Measurements from ENCODE around the gene FUT8. TPM values are rescaled to one million over a fixed set of nuclear protein-coding genes. Genes with fewer than 3 reads are reported as not detected.
"Not testable (repeated sequence)": the region's sequence is repeated elsewhere in the genome, so short reads cannot be mapped to it uniquely, and the experiment has no call there.

The FUT8 gene
- total RNA-seq, 1 experiment from 2014 or later = 42.3 TPM

DNA sequence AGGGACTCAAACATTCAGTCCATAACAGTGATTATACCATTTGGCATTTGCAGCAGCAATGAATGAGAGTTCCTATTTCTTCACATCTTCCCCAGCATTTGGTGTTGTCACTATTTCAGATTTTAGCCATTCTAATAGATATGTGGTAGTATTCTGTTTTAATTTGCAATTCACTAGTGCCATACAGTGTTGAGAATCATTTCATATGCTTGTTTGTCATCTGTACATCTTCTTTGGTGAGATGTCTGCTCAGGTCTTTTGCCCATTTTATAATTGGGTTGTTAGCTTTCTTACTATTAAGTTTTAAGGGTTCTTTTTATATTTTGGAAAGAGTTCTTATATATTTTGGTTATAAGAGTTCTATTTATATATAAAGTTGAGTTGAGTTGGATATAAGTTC, 276.5 kb downstream of the FUT8 start:
- no peak overlapping the region for H3K9ac ChIP-seq (ENCODE audit: low read length)
- CTCF ChIA-PET = no interaction called here
- POLR2A ChIA-PET = no interaction called here

DNA sequence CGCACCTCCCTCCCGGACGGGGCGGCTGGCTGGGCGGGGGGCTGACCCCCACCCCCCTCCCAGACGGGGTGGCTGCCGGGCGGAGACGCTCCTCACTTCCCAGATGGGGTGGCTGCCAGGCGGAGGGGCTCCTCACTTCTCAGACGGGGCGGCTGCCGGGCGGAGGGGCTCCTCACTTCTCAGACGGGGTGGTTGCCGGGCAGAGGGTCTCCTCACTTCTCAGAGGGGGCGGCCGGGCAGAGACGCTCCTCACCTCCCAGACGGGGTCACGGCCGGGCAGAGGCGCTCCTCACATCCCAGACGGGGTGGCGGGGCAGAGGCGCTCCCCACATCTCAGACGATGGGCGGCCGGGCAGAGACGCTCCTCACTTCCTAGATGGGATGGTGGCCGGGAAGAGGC, 280.0 kb downstream of the FUT8 start:
- DNase-seq (ENCODE audit: low read depth, low spot score); H3K36me3 ChIP-seq (ENCODE audit: control insufficient read depth in 1 of 2, insufficient read depth in 2 of 2, low read length in 2 of 2); H3K4me1 ChIP-seq (ENCODE audit: control insufficient read depth in 1 of 2, insufficient read depth in 2 of 2, low read length in 2 of 2); POLR2A ChIA-PET; H2AFZ ChIP-seq (ENCODE audit: low read depth, low read length, poor library complexity, severe bottlenecking); H3K4me2 ChIP-seq (ENCODE audit: low read length); intact Hi-C loops (cut with micrococcal nuclease); CTCF ChIA-PET; RAD21 ChIA-PET (ENCODE audit: low non-redundant PET in 1 of 2, low total read pairs in 2 of 2, uncharacterized antibody in 2 of 2, unreplicated experiment in 2 of 2); BruUV-seq (replicated peaks); H4K20me1 ChIP-seq (ENCODE audit: insufficient read depth); H3K9ac ChIP-seq (ENCODE audit: low read length); H3K79me2 ChIP-seq (ENCODE audit: insufficient read depth, low read length); H3K9me2 ChIP-seq (ENCODE audit: insufficient read depth); H3K9me3 ChIP-seq (ENCODE audit: control insufficient read depth in 1 of 2, insufficient read depth in 1 of 2, low read depth in 1 of 2, low read length in 2 of 2); H3K27me3 ChIP-seq (ENCODE audit: insufficient read depth, low read length); H3K27ac ChIP-seq (ENCODE audit: low read depth, low read length); H3K4me3 ChIP-seq (replicated peaks in 1 of 2; ENCODE audit: low read depth in 1 of 2, low read length in 2 of 2); ATAC-seq: not testable (repeated sequence)

More for the DNA sequence above, 276.5 kb downstream of the FUT8 start:
- DNase-seq (ENCODE audit: low read depth, low spot score) (no peak), ATAC-seq (no peak)
- BruUV-seq (replicated peaks) = no TSS peak
- Histone ChIP-seq H3K27ac (ENCODE audit: low read depth, low read length) (no peak overlapping the region), H3K4me3 (replicated peaks in 1 of 2; ENCODE audit: low read depth in 1 of 2, low read length in 2 of 2) (no peak overlapping the region), H3K36me3 (ENCODE audit: control insufficient read depth in 1 of 2, insufficient read depth in 2 of 2, low read length in 2 of 2) (no peaks in the 10 kb centered on the region), H3K9me2 (ENCODE audit: insufficient read depth) (no peaks in the 10 kb centered on the region), H3K27me3 (ENCODE audit: insufficient read depth, low read length) (no peaks in the 10 kb centered on the region), H3K4me1 (ENCODE audit: control insufficient read depth in 1 of 2, insufficient read depth in 2 of 2, low read length in 2 of 2) (peaks cover 0 to 5% of the 10 kb centered on the region in 2 experiments; a peak in 1 of 4 replicates), H3K4me2 (ENCODE audit: low read length) (no peak overlapping the region), H2AFZ (ENCODE audit: low read depth, low read length, poor library complexity, severe bottlenecking) (no peak overlapping the region), H3K9me3 (ENCODE audit: control insufficient read depth in 1 of 2, insufficient read depth in 1 of 2, low read depth in 1 of 2, low read length in 2 of 2) (no peaks in the 10 kb centered on the region), H3K79me2 (ENCODE audit: insufficient read depth, low read length) (no peaks in the 10 kb centered on the region), H4K20me1 (ENCODE audit: insufficient read depth) (no peaks in the 10 kb centered on the region)
- TF ChIP-seq POLR2A (IDR thresholded peaks at IDR 0.05; ENCODE audit: borderline replicate concordance, extremely low read depth, insufficient read depth, insufficient read length) (no peak), EGR1 (IDR thresholded peaks at IDR 0.05; ENCODE audit: low read depth) (no peak), EZH2 (IDR thresholded peaks at IDR 0.05) (no peak), MAX (IDR thresholded peaks at IDR 0.05) (no peak), CEBPB (IDR thresholded peaks at IDR 0.05; ENCODE audit: low read depth) (no peak), SP1 (IDR thresholded peaks at IDR 0.05; ENCODE audit: low read depth) (no peak), YY1 (IDR thresholded peaks at IDR 0.05; ENCODE audit: extremely low read depth, insufficient replicate concordance, low read depth, low read length) (no peak), SIN3A (IDR thresholded peaks at IDR 0.05; ENCODE audit: low read depth) (no peak)
- TF ChIP-seq, protein P1, sequence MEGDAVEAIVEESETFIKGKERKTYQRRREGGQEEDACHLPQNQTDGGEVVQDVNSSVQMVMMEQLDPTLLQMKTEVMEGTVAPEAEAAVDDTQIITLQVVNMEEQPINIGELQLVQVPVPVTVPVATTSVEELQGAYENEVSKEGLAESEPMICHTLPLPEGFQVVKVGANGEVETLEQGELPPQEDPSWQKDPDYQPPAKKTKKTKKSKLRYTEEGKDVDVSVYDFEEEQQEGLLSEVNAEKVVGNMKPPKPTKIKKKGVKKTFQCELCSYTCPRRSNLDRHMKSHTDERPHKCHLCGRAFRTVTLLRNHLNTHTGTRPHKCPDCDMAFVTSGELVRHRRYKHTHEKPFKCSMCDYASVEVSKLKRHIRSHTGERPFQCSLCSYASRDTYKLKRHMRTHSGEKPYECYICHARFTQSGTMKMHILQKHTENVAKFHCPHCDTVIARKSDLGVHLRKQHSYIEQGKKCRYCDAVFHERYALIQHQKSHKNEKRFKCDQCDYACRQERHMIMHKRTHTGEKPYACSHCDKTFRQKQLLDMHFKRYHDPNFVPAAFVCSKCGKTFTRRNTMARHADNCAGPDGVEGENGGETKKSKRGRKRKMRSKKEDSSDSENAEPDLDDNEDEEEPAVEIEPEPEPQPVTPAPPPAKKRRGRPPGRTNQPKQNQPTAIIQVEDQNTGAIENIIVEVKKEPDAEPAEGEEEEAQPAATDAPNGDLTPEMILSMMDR (IDR thresholded peaks at IDR 0.05 in 2 of 3, conservative IDR thresholded peaks at IDR 0.05 in 1 of 3; ENCODE audit: borderline replicate concordance in 1 of 3, insufficient read depth in 1 of 3, low read depth in 2 of 3, low read length in 2 of 3) = no peak
- RAD21 ChIA-PET (ENCODE audit: low non-redundant PET in 1 of 2, low total read pairs in 2 of 2, uncharacterized antibody in 2 of 2, unreplicated experiment in 2 of 2) = no interaction called here
- intact Hi-C loops (cut with micrococcal nuclease) = no loop called here

All from HCT116 (cell line).